WTC11 (cell line): ENCODE measurements around the gene LYPD6B. TPM values are rescaled to one million over a fixed set of nuclear protein-coding genes. Genes with fewer than 3 reads are reported as not detected.
"Not testable (repeated sequence)": the region's sequence is repeated elsewhere in the genome, so short reads cannot be mapped to it uniquely, and the experiment has no call there.

Experiments
- ATAC-seq: fragments of 200-7000 bp; cut with Tn5 transposase; 2 replicates; pipeline ENCODE4 v1.10.0; 2021; ENCODE audit warnings: mild to moderate bottlenecking, moderate library complexity
- CTCF ChIA-PET: fragments of 300-600 bp; sonication (Branson Sonifier 250); formaldehyde crosslinking; loops from one replicate; lab custom pipeline; 2021; ENCODE audit warnings: antibody characterized with exemption; lab: Charles Lee
- POLR2A ChIA-PET: fragments of 350-600 bp; sonication (Branson Sonifier 250); formaldehyde crosslinking; loops from one replicate; lab custom pipeline; 2021; ENCODE audit warnings: antibody characterized with exemption; lab: Charles Lee
- DNase-seq: peaks from one replicate; pipeline ENCODE4 v3.0.0; 2021; ENCODE audit warnings: low spot score
- H3K27ac Mint-ChIP-seq: 2 replicates; pipeline ENCODE4 v1.8.0; 2021; ENCODE audit warnings: mixed read lengths
- H3K27me3 Mint-ChIP-seq: 2 replicates; pipeline ENCODE4 v1.8.0; 2021; ENCODE audit warnings: low read depth, mild to moderate bottlenecking, moderate library complexity, mixed read lengths
- H3K36me3 Mint-ChIP-seq: 2 replicates; pipeline ENCODE4 v1.8.0; 2021; ENCODE audit warnings: mixed read lengths
- H3K4me1 Mint-ChIP-seq: 2 replicates; pipeline ENCODE4 v1.8.0; 2022; ENCODE audit warnings: mixed read lengths
- H3K4me3 Mint-ChIP-seq: 2 replicates; pipeline ENCODE4 v1.8.0; 2021; ENCODE audit warnings: mild to moderate bottlenecking, moderate library complexity, mixed read lengths
- H3K9me3 Mint-ChIP-seq: 2 replicates; pipeline ENCODE4 v1.8.0; 2021; ENCODE audit warnings: mixed read lengths
- CBFB ChIP-seq: sonication (generic); formaldehyde crosslinking; IDR thresholded peaks from 2 replicates; pipeline ENCODE4 v1.8.1; 2022; ENCODE audit warnings: mild to moderate bottlenecking, low read depth, missing genetic modification reagents
- ETV6 ChIP-seq: sonication (generic); formaldehyde crosslinking; IDR thresholded peaks from 2 replicates; pipeline ENCODE4 v1.8.1; 2022; ENCODE audit warnings: mild to moderate bottlenecking, missing genetic modification reagents
- FOXJ3 ChIP-seq: sonication (generic); formaldehyde crosslinking; IDR thresholded peaks from 2 replicates; pipeline ENCODE4 v1.9.0; 2021; ENCODE audit warnings: missing genetic modification reagents, mild to moderate bottlenecking, borderline replicate concordance
- GABPB1 ChIP-seq: sonication (generic); formaldehyde crosslinking; IDR thresholded peaks from 2 replicates; pipeline ENCODE4 v1.8.1; 2023; ENCODE audit warnings: mild to moderate bottlenecking, missing genetic modification reagents
- JAZF1 ChIP-seq: fragments of 250-450 bp; sonication (Bioruptor Pico); IDR thresholded peaks from 2 replicates; pipeline ENCODE4 v1.9.0; 2021; ENCODE audit warnings: moderate library complexity, mild to moderate bottlenecking, inconsistent platforms
- KAT7 ChIP-seq: sonication (generic); formaldehyde crosslinking; IDR thresholded peaks from 2 replicates; pipeline ENCODE4 v1.8.1; 2023; ENCODE audit warnings: missing genetic modification reagents, mild to moderate bottlenecking, borderline replicate concordance
- OVOL2 ChIP-seq: fragments of 250-450 bp; sonication (Bioruptor Pico); IDR thresholded peaks from 2 replicates; pipeline ENCODE4 v1.9.0; 2021; ENCODE audit warnings: mild to moderate bottlenecking, borderline replicate concordance
- SMAD3 ChIP-seq: sonication (generic); formaldehyde crosslinking; IDR thresholded peaks from 2 replicates; pipeline ENCODE4 v1.8.0; 2022; ENCODE audit warnings: missing genetic modification reagents, mild to moderate bottlenecking, borderline replicate concordance
- SMAD4 ChIP-seq: sonication (generic); formaldehyde crosslinking; IDR thresholded peaks from 2 replicates; pipeline ENCODE4 v1.8.0; 2022; ENCODE audit warnings: mild to moderate bottlenecking, missing genetic modification reagents
- TP53 ChIP-seq: sonication (generic); formaldehyde crosslinking; IDR thresholded peaks from 2 replicates; pipeline ENCODE4 v1.8.1; 2023; ENCODE audit warnings: mild to moderate bottlenecking, missing genetic modification reagents
- ZNF219 ChIP-seq: sonication (generic); formaldehyde crosslinking; IDR thresholded peaks from 2 replicates; pipeline ENCODE4 v1.8.0; 2023; ENCODE audit warnings: missing genetic modification reagents, mild to moderate bottlenecking, borderline replicate concordance
- ZNF232 ChIP-seq: sonication (generic); formaldehyde crosslinking; IDR thresholded peaks from 2 replicates; pipeline ENCODE4 v1.8.0; 2022; ENCODE audit warnings: mild to moderate bottlenecking, missing genetic modification reagents
- total RNA-seq: library from RNA; stranded (reverse); gene quantifications from 3 replicates; pipeline ENCODE4 v1.2.3, GENCODE V29; 2021
- TF ChIP-seq, protein P1 (sequence below): fragments of 250-450 bp; sonication (Bioruptor Pico); IDR thresholded peaks from 2 replicates; pipeline ENCODE4 v2.1.2; 2022; ENCODE audit warnings: mild to moderate bottlenecking, moderate library complexity
- TF ChIP-seq, protein P2 (sequence below): sonication (generic); formaldehyde crosslinking; IDR thresholded peaks from 2 replicates; pipeline ENCODE4 v1.8.0; 2022; ENCODE audit warnings: mild to moderate bottlenecking, missing genetic modification reagents
- TF ChIP-seq, protein P3 (sequence below): sonication (generic); formaldehyde crosslinking; IDR thresholded peaks from 2 replicates; pipeline ENCODE4 v1.8.1; 2023; ENCODE audit warnings: mild to moderate bottlenecking, moderate library complexity, missing genetic modification reagents
- TF ChIP-seq, protein P4 (sequence below): fragments of 200-600 bp; IDR thresholded peaks from 2 replicates; pipeline ENCODE4 v1.8.0; 2022; ENCODE audit warnings: antibody characterized with exemption
- TF ChIP-seq, protein P5 (sequence below): sonication (generic); formaldehyde crosslinking; IDR thresholded peaks from 2 replicates; pipeline ENCODE4 v1.8.0; 2022; ENCODE audit warnings: mild to moderate bottlenecking, missing genetic modification reagents
- TF ChIP-seq, protein P6 (sequence below): sonication (generic); formaldehyde crosslinking; IDR thresholded peaks from 2 replicates; pipeline ENCODE4 v1.8.0; 2023; ENCODE audit warnings: missing genetic modification reagents, mild to moderate bottlenecking, borderline replicate concordance
- TF ChIP-seq, protein P7 (sequence below): fragments of 250-450 bp; sonication (Bioruptor Pico); IDR thresholded peaks from 2 replicates; pipeline ENCODE4 v1.9.0; 2021; ENCODE audit warnings: moderate library complexity, mild to moderate bottlenecking, inconsistent platforms, borderline replicate concordance

Gene LYPD6B
- total RNA-seq, 1 experiment from 2014 or later: 1.6 TPM

DNA sequence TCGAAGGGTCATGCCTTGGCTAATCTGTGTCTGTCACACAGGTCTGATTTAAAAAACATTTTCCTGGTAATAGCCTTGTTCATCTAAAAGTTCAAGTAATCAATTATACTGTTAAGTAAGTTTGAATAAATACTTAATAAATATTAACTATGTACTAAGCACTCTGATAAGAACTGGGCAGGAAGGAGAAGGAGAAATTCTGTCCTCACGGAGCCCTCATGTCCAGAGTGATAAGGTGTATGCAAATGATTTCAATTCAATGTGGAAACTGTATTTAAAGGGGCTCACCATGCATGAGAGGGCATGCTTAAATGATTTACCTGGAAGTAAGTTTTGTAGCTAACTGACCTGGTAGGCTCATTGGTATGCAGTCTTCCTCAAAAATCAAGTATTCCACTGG lies 197.9 kb downstream of the LYPD6B start:
- TF ChIP-seq ZNF232 (CRISPR knock-in tag) (no peak), TP53 (no peak), GABPB1 (CRISPR knock-in tag) (no peak), ETV6 (CRISPR knock-in tag) (no peak), CBFB (no peak), FOXJ3 (CRISPR knock-in tag) (no peak), OVOL2 (no peak), SMAD3 (CRISPR knock-in tag) (no peak), KAT7 (CRISPR knock-in tag) (no peak), JAZF1 (no peak), SMAD4 (CRISPR knock-in tag) (no peak)
- TF ChIP-seq, protein P1, sequence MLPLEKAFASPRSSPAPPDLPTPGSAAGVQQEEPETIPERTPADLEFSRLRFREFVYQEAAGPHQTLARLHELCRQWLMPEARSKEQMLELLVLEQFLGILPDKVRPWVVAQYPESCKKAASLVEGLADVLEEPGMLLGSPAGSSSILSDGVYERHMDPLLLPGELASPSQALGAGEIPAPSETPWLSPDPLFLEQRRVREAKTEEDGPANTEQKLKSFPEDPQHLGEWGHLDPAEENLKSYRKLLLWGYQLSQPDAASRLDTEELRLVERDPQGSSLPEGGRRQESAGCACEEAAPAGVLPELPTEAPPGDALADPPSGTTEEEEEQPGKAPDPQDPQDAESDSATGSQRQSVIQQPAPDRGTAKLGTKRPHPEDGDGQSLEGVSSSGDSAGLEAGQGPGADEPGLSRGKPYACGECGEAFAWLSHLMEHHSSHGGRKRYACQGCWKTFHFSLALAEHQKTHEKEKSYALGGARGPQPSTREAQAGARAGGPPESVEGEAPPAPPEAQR (CRISPR knock-in tag): no peak
- TF ChIP-seq, protein P2, sequence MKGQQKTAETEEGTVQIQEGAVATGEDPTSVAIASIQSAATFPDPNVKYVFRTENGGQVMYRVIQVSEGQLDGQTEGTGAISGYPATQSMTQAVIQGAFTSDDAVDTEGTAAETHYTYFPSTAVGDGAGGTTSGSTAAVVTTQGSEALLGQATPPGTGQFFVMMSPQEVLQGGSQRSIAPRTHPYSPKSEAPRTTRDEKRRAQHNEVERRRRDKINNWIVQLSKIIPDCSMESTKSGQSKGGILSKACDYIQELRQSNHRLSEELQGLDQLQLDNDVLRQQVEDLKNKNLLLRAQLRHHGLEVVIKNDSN (CRISPR knock-in tag): no peak
- TF ChIP-seq, protein P3, sequence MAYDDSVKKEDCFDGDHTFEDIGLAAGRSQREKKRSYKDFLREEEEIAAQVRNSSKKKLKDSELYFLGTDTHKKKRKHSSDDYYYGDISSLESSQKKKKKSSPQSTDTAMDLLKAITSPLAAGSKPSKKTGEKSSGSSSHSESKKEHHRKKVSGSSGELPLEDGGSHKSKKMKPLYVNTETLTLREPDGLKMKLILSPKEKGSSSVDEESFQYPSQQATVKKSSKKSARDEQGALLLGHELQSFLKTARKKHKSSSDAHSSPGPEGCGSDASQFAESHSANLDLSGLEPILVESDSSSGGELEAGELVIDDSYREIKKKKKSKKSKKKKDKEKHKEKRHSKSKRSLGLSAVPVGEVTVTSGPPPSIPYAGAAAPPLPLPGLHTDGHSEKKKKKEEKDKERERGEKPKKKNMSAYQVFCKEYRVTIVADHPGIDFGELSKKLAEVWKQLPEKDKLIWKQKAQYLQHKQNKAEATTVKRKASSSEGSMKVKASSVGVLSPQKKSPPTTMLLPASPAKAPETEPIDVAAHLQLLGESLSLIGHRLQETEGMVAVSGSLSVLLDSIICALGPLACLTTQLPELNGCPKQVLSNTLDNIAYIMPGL: no peak
- TF ChIP-seq, protein P4, sequence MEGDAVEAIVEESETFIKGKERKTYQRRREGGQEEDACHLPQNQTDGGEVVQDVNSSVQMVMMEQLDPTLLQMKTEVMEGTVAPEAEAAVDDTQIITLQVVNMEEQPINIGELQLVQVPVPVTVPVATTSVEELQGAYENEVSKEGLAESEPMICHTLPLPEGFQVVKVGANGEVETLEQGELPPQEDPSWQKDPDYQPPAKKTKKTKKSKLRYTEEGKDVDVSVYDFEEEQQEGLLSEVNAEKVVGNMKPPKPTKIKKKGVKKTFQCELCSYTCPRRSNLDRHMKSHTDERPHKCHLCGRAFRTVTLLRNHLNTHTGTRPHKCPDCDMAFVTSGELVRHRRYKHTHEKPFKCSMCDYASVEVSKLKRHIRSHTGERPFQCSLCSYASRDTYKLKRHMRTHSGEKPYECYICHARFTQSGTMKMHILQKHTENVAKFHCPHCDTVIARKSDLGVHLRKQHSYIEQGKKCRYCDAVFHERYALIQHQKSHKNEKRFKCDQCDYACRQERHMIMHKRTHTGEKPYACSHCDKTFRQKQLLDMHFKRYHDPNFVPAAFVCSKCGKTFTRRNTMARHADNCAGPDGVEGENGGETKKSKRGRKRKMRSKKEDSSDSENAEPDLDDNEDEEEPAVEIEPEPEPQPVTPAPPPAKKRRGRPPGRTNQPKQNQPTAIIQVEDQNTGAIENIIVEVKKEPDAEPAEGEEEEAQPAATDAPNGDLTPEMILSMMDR: no peak
- TF ChIP-seq, protein P5, sequence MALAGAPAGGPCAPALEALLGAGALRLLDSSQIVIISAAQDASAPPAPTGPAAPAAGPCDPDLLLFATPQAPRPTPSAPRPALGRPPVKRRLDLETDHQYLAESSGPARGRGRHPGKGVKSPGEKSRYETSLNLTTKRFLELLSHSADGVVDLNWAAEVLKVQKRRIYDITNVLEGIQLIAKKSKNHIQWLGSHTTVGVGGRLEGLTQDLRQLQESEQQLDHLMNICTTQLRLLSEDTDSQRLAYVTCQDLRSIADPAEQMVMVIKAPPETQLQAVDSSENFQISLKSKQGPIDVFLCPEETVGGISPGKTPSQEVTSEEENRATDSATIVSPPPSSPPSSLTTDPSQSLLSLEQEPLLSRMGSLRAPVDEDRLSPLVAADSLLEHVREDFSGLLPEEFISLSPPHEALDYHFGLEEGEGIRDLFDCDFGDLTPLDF (CRISPR knock-in tag): no peak
- H3K4me1 Mint-ChIP-seq: peaks cover 6% of the 10 kb centered on the region
- CTCF ChIA-PET: no interaction called here
- ATAC-seq: no peak
- no peaks in the 10 kb centered on the region for H3K27me3 Mint-ChIP-seq
- POLR2A ChIA-PET: no interaction called here
- no peak overlapping the region for H3K4me3 Mint-ChIP-seq
- H3K9me3 Mint-ChIP-seq: peaks cover 12% of the 10 kb centered on the region
- no peaks in the 10 kb centered on the region for H3K36me3 Mint-ChIP-seq
- DNase-seq: no peak
- H3K27ac Mint-ChIP-seq: no peak overlapping the region

DNA sequence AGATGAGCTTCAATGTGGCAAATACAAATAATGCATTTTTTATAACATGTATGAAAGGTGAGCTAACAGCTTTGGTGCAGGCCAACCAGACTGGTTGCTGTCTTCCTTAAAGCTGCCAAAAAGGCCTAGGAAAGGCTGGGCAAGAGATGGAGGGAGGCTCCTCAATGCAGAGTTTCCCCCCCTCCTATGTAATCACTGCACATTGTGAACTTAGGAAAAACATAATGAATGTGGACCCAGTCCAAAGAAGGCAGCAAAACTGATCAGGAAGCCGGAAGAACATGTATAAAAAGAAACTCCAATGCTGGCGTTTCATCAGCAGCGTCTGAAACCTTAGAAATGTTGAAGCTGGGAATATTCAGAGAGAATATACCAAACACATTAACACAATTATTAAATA lies 207.7 kb downstream of the LYPD6B start:
- ChIA-PET CTCF (no interaction called here), POLR2A (no interaction called here)
- H3K4me3 Mint-ChIP-seq: no peak overlapping the region
- H3K27ac Mint-ChIP-seq: no peak overlapping the region
- DNase-seq: no peak
- H3K4me1 Mint-ChIP-seq: 0 out of 2 replicates have a peak, but pooled peaks cover 4% of the 10 kb centered on the region
- ATAC-seq: no peak
- no peaks in the 10 kb centered on the region for H3K36me3 Mint-ChIP-seq
- H3K9me3 Mint-ChIP-seq: no peaks in the 10 kb centered on the region
- H3K27me3 Mint-ChIP-seq: no peaks in the 10 kb centered on the region
- TF ChIP-seq, protein P6, sequence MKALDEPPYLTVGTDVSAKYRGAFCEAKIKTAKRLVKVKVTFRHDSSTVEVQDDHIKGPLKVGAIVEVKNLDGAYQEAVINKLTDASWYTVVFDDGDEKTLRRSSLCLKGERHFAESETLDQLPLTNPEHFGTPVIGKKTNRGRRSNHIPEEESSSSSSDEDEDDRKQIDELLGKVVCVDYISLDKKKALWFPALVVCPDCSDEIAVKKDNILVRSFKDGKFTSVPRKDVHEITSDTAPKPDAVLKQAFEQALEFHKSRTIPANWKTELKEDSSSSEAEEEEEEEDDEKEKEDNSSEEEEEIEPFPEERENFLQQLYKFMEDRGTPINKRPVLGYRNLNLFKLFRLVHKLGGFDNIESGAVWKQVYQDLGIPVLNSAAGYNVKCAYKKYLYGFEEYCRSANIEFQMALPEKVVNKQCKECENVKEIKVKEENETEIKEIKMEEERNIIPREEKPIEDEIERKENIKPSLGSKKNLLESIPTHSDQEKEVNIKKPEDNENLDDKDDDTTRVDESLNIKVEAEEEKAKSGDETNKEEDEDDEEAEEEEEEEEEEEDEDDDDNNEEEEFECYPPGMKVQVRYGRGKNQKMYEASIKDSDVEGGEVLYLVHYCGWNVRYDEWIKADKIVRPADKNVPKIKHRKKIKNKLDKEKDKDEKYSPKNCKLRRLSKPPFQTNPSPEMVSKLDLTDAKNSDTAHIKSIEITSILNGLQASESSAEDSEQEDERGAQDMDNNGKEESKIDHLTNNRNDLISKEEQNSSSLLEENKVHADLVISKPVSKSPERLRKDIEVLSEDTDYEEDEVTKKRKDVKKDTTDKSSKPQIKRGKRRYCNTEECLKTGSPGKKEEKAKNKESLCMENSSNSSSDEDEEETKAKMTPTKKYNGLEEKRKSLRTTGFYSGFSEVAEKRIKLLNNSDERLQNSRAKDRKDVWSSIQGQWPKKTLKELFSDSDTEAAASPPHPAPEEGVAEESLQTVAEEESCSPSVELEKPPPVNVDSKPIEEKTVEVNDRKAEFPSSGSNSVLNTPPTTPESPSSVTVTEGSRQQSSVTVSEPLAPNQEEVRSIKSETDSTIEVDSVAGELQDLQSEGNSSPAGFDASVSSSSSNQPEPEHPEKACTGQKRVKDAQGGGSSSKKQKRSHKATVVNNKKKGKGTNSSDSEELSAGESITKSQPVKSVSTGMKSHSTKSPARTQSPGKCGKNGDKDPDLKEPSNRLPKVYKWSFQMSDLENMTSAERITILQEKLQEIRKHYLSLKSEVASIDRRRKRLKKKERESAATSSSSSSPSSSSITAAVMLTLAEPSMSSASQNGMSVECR (CRISPR knock-in tag): no peak
- TF ChIP-seq ZNF219 (CRISPR knock-in tag) (no peak), SMAD3 (CRISPR knock-in tag) (no peak)
- TF ChIP-seq, protein P7, sequence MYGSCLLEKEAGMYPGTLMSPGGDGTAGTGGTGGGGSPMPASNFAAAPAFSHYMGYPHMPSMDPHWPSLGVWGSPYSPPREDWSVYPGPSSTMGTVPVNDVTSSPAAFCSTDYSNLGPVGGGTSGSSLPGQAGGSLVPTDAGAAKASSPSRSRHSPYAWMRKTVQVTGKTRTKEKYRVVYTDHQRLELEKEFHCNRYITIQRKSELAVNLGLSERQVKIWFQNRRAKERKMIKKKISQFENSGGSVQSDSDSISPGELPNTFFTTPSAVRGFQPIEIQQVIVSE (CRISPR knock-in tag): no peak
- TF ChIP-seq, all 79 proteins: peak for 0

DNA sequence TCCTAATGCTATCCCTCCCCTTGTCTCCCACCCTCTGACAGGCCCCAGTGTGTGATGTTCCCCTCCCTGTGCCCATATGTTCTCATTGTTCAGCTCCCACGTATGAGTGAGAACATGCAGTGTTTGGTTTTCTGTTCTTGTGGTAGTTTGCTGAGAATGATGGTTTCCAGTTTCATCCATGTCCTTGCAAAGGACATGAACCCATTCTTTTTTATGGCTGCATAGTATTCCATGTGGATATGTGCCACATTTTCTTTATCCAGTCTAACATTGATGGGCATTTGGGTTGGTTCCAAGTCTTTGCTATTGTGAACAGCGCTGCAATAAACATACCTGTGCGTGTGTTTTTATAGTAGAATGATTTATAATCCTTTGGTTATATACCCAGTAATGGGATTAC lies 212.9 kb downstream of the LYPD6B start:
- H3K36me3 Mint-ChIP-seq: peaks cover 11% of the 10 kb centered on the region; the same call in 1 of the 2 replicates
- DNase-seq, POLR2A ChIA-PET, H3K27me3 Mint-ChIP-seq, H3K4me1 Mint-ChIP-seq, ATAC-seq, H3K4me3 Mint-ChIP-seq, CTCF ChIA-PET, H3K27ac Mint-ChIP-seq: not testable (repeated sequence)
- H3K9me3 Mint-ChIP-seq: peaks cover 36% of the 10 kb centered on the region
